Fibroblast of skin of left biceps (primary cell): Measurements from ENCODE around the gene LMTK3.

Source experiments
- DNase-seq, 2 experiments: peaks; one replicate each; pipeline ENCODE4 v3.0.0-alpha.2; 2013; ENCODE audit warnings: low read depth in 2 of 2

LMTK3 gene

GRCh38 chr19:48469934-48470680 is 41.5 kb downstream of the LMTK3 start:
- no peak for DNase-seq

- DNase-seq: peak; percentile 53 to 57
Observed at GRCh38 chr19:48469289-48469881, 42.2 kb downstream of the LMTK3 start, which contains the start of gene CYTH2. Gene CYTH2, plus strand, starts transcription at chr19:48469369. Its CDS starts 139 bp downstream, at chr19:48469508.

- DNase-seq: peak; percentile 100
Observed at GRCh38 chr19:48468772-48469288, 42.8 kb downstream of the LMTK3 start.

GRCh38 chr19:48466561-48467325 is 44.9 kb downstream of the LMTK3 start:
- no peak for DNase-seq

GRCh38 chr19:48465215-48465614 is 46.4 kb downstream of the LMTK3 start:
- no peak for DNase-seq

- DNase-seq: no peak
Observed at GRCh38 chr19:48461982-48462655, 49.5 kb downstream of the LMTK3 start.

GRCh38 chr19:48461651-48461981 is 50.0 kb downstream of the LMTK3 start:
- DNase-seq: no peak

GRCh38 chr19:48458016-48458415 is 53.6 kb downstream of the LMTK3 start:
- DNase-seq: no peak

GRCh38 chr19:48456864-48457263 is 54.8 kb downstream of the LMTK3 start:
- DNase-seq: no peak

- DNase-seq: no peak
Observed at GRCh38 chr19:48455908-48456562, 55.6 kb downstream of the LMTK3 start.

- DNase-seq: no peak
Observed at GRCh38 chr19:48455171-48455907, 56.3 kb downstream of the LMTK3 start, which contains the start of gene KCNJ14. Gene KCNJ14, plus strand, starts transcription at chr19:48455574. Its CDS starts 6,151 bp downstream, at chr19:48461725.

- DNase-seq: no peak
Observed at GRCh38 chr19:48454150-48454730, 57.4 kb downstream of the LMTK3 start.

- no peak for DNase-seq
Observed at GRCh38 chr19:48452289-48453190, 59.1 kb downstream of the LMTK3 start.

GRCh38 chr19:48451624-48452023 is 60.0 kb downstream of the LMTK3 start:
- DNase-seq: no peak

- no peak for DNase-seq
Observed at GRCh38 chr19:48450863-48451262, 60.8 kb downstream of the LMTK3 start.

- DNase-seq: no peak
Observed at GRCh38 chr19:48450441-48450840, 61.2 kb downstream of the LMTK3 start.

GRCh38 chr19:48448563-48448962 is 63.1 kb downstream of the LMTK3 start:
- no peak for DNase-seq

GRCh38 chr19:48446579-48446978 is 65.1 kb downstream of the LMTK3 start:
- no peak for DNase-seq
